OCI-LY7 (cell line): ENCODE measurements around the gene TMIGD2. TPM values are rescaled to one million over a fixed set of nuclear protein-coding genes. Genes with fewer than 3 reads are reported as not detected.

ENCODE experiments used
- BruUV-seq: library from RNA; stranded (reverse); fragments of 400-500 nt; replicated peaks from 2 replicates; lab custom pipeline; 2021; lab: Mats Ljungman, UMichigan
- CTCF ChIA-PET: fragments of 300-600 bp; sonication (Branson Sonifier 250); formaldehyde crosslinking; loops from one replicate; lab custom pipeline; 2022; ENCODE audit warnings: antibody characterized with exemption; ENCODE audit not compliant: unreplicated experiment; lab: Charles Lee
- POLR2A ChIA-PET: fragments of 300-600 bp; sonication (Branson Sonifier 250); formaldehyde crosslinking; loops from one replicate; lab custom pipeline; 2022; ENCODE audit warnings: antibody characterized with exemption; lab: Charles Lee
- DNase-seq: peaks from one replicate; pipeline ENCODE4 v3.0.0-alpha.2; 2015; ENCODE audit warnings: low spot score
- H2AFZ ChIP-seq: fragments of 200-600 bp; sonication (generic), shearing (Covaris generic); 2 replicates; pipeline ENCODE4 v1.6.1; 2014; ENCODE audit warnings: mild to moderate bottlenecking, antibody characterized with exemption, low read length, moderate library complexity
- H3K27ac ChIP-seq: fragments of 200-600 bp; sonication (generic); 2 replicates; pipeline ENCODE4 v1.5.1; 2014; ENCODE audit warnings: mixed run types, low read depth, mild to moderate bottlenecking, moderate library complexity, low read length, inconsistent platforms; ENCODE audit not compliant: poor library complexity, severe bottlenecking
- H3K36me3 ChIP-seq: fragments of 200-600 bp; sonication (generic); 2 replicates; pipeline ENCODE4 v1.6.1; 2014; ENCODE audit warnings: mild to moderate bottlenecking, antibody characterized with exemption, low read length, moderate library complexity, mixed read lengths; ENCODE audit not compliant: insufficient read depth
- H3K4me1 ChIP-seq: fragments of 200-600 bp; sonication (generic); 2 replicates; pipeline ENCODE4 v1.5.1; 2014; ENCODE audit warnings: mild to moderate bottlenecking, low read length; ENCODE audit not compliant: insufficient read depth, poor library complexity, severe bottlenecking
- H3K4me2 ChIP-seq: fragments of 200-600 bp; sonication (generic); 2 replicates; pipeline ENCODE4 v1.6.1; 2014; ENCODE audit warnings: mild to moderate bottlenecking, low read length
- H3K4me3 ChIP-seq: fragments of 200-600 bp; sonication (generic); 2 replicates; pipeline ENCODE4 v1.5.1; 2014; ENCODE audit warnings: mild to moderate bottlenecking, low read depth, low read length; ENCODE audit not compliant: poor library complexity, severe bottlenecking
- H3K79me2 ChIP-seq: fragments of 200-600 bp; sonication (generic); 2 replicates; pipeline ENCODE4 v1.6.1; 2016; ENCODE audit warnings: low read depth, mild to moderate bottlenecking, low read length, moderate library complexity, mixed read lengths; ENCODE audit not compliant: insufficient read depth
- H3K9me2 ChIP-seq: fragments of 200-600 bp; sonication (generic); 2 replicates; pipeline ENCODE4 v1.6.1; 2016; ENCODE audit warnings: mild to moderate bottlenecking, low read length, mixed read lengths; ENCODE audit not compliant: insufficient read depth
- H3K9me3 ChIP-seq: fragments of 200-600 bp; sonication (generic); 2 replicates; pipeline ENCODE4 v1.6.1; 2014; ENCODE audit warnings: mild to moderate bottlenecking, mixed run types, low read length, mixed read lengths
- H4K20me1 ChIP-seq: fragments of 200-600 bp; sonication (generic); 2 replicates; pipeline ENCODE4 v1.6.1; 2014; ENCODE audit warnings: mild to moderate bottlenecking, antibody characterized with exemption, low read length, moderate library complexity, mixed read lengths; ENCODE audit not compliant: insufficient read depth
- EZH2phosphoT487 ChIP-seq: fragments of 200-600 bp; sonication (generic); IDR thresholded peaks from 2 replicates; pipeline ENCODE4 v1.6.1; 2018; ENCODE audit warnings: low read depth, borderline replicate concordance, mild to moderate bottlenecking, mixed run types, antibody characterized with exemption, low read length, moderate library complexity, mixed read lengths
- intact Hi-C: fragments of 100-400 bp; cut with micrococcal nuclease; formaldehyde crosslinking; loops from one replicate; pipeline ENCODE4 v1.10.0; 2022; ENCODE audit not compliant: unreplicated experiment
- total RNA-seq, 2 experiments: library from RNA; depleted of rRNA in 1 of 2; stranded (reverse); fragments of >200 nt in 1 of 2; shearing (Covaris generic) in 1 of 2; gene quantifications; 2 replicates each; pipeline ENCODE4 v1.2.3, GENCODE V29; 2014 to 2022
- TF ChIP-seq, protein P1 (sequence below): fragments of 200-600 bp; sonication (generic); conservative IDR thresholded peaks from 2 replicates; pipeline ENCODE4 v1.5.1; 2014; ENCODE audit warnings: mild to moderate bottlenecking, antibody characterized with exemption, low read length, moderate library complexity, mixed read lengths

Gene TMIGD2
- total RNA-seq, 2 experiments from 2014 or later = 0.44 to 2.7 TPM

DNA sequence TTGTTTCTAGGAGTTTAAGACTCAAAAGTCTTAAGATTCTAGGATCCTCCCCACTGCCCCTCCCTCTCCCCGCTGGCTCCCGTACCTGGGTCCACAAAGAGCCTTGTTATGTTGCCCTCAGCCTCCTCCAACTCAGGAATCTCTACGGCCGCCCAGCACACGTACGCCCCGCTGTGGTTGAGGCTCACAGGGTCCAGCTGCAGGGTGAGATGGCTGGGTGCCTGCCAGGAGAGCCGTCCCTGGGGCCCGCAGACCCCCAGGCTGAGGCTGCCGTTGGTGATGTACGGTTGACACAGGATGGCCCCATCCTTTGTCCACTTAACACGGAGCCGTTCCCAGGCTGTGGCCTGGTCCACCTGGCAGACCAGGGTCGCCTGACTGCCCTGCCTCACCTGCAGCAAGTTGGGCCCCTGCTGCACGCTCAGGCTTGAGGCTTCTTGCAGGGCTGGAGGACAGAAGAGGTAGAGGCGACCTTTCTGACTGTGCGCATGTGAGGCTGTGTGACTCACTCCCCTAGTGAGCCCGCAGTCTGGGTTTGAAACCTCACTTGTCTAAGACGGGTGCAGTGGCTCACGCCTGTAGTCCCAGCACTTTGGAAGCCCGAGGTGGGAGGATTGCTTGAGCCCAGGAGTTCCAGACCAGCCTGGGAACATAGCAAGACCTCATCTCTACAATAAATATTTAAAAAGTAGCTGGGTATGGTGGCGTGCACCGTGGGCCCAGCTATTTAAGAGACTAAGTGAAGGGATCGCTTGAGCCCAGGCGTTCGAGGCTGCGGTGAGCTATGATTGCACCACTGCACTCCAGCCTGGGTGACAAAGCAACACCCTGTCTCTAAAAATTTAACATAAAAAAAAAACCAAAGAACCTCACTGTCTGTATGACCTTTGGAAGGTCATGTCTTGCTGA is 4.0 kb downstream of the TMIGD2 start:
- POLR2A ChIA-PET = no interaction called here
- Histone ChIP-seq H3K4me2 (no peak overlapping the region), H3K9me3 (no peaks in the 10 kb centered on the region), H2AFZ (no peak overlapping the region), H4K20me1 (no peaks in the 10 kb centered on the region), H3K9me2 (no peaks in the 10 kb centered on the region), H3K79me2 (no peaks in the 10 kb centered on the region), H3K27ac (no peak overlapping the region), H3K4me1 (peaks cover 13% of the 10 kb centered on the region), H3K4me3 (no peak overlapping the region), H3K36me3 (no peaks in the 10 kb centered on the region)
- CTCF ChIA-PET = no interaction called here
- no TSS peak for BruUV-seq
- DNase-seq = no peak
- intact Hi-C loops = no loop called here
- TF ChIP-seq EZH2phosphoT487 = no peak
- TF ChIP-seq, protein P1, sequence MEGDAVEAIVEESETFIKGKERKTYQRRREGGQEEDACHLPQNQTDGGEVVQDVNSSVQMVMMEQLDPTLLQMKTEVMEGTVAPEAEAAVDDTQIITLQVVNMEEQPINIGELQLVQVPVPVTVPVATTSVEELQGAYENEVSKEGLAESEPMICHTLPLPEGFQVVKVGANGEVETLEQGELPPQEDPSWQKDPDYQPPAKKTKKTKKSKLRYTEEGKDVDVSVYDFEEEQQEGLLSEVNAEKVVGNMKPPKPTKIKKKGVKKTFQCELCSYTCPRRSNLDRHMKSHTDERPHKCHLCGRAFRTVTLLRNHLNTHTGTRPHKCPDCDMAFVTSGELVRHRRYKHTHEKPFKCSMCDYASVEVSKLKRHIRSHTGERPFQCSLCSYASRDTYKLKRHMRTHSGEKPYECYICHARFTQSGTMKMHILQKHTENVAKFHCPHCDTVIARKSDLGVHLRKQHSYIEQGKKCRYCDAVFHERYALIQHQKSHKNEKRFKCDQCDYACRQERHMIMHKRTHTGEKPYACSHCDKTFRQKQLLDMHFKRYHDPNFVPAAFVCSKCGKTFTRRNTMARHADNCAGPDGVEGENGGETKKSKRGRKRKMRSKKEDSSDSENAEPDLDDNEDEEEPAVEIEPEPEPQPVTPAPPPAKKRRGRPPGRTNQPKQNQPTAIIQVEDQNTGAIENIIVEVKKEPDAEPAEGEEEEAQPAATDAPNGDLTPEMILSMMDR = no peak

DNA sequence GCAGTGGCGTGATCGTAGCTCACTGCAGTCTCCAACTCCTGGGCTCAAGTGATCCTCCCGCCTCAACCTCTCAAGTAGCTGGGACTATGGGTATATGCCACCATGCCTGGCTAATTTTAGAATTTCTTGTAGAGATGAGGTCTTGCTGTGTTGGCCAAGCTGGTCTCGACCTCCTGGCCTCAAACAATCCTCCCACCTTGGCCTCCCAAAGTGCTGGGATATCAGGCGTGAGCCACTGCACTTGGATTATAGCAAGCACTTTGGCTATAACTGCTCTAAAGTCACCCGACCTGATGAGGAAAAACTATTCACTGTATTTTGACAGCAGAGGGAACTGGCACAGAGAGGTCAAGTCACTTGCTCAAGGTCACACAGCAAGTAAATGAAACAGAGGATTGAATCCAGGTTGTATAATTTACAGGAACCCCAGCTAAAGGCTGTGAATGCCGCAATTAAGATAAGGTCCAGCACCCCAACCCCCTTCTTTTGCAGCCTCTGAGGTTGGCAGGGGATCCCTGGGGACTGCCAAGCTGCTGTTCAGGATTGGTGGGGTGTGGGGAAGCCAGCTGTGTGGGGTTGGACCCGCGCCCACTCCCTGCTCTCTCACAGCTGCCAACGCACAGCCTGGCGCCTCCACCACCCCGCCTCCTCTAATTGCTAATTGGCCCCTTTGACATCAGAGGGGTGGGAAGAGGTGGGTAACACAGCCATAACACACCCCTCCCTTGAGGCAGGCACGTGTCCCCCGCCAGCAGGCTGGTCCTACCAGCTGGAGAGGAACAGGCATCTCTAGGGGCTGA is 6.0 kb downstream of the TMIGD2 start:
- no peaks in the 10 kb centered on the region for H3K9me2 ChIP-seq
- POLR2A ChIA-PET = interaction anchor here (0.6 to 0.7 kb wide), 2 partner anchors 17 to 23 kb away, joined by 3 to 5 read pairs; no protein-coding TSS in a partner anchor
- H3K79me2 ChIP-seq = no peaks in the 10 kb centered on the region
- intact Hi-C loops = no loop called here
- no peaks in the 10 kb centered on the region for H3K36me3 ChIP-seq
- H2AFZ ChIP-seq = no peak overlapping the region
- no peak overlapping the region for H3K27ac ChIP-seq
- no peak overlapping the region for H3K4me3 ChIP-seq
- no peak for TF ChIP-seq EZH2phosphoT487
- TF ChIP-seq, protein P1 = no peak
- no peaks in the 10 kb centered on the region for H4K20me1 ChIP-seq
- H3K4me2 ChIP-seq = no peak overlapping the region
- DNase-seq = peak; percentile 50
- CTCF ChIA-PET = interaction anchor here (0.6 kb wide), 1 partner anchor 29 kb away, joined by 10 read pairs; no protein-coding TSS in a partner anchor
- H3K4me1 ChIP-seq = no peaks in the 10 kb centered on the region
- BruUV-seq = no TSS peak
- H3K9me3 ChIP-seq = no peaks in the 10 kb centered on the region
